HepG2 (cell line): ENCODE results near the gene PHOSPHO2.

Experiments
- CBX1 ChIP-seq: IDR thresholded peaks from one replicate; pipeline ENCODE4 v1.6.1; 2016; ENCODE audit warnings: antibody characterized with exemption, low read depth
- CBX5 ChIP-seq: sonication (generic); formaldehyde crosslinking; IDR thresholded peaks from 2 replicates; pipeline ENCODE4 v1.4.0; 2020; ENCODE audit warnings: missing genetic modification reagents, borderline replicate concordance
- CHD4 ChIP-seq: fragments of 200-600 bp; sonication (generic); IDR thresholded peaks from 2 replicates; pipeline ENCODE4 v1.7.0; 2017; ENCODE audit warnings: mild to moderate bottlenecking, low read length, borderline replicate concordance
- CTCF ChIP-seq: sonication (generic); formaldehyde crosslinking; IDR thresholded peaks from 2 replicates; pipeline ENCODE4 v1.5.0; 2020; ENCODE audit warnings: mild to moderate bottlenecking, missing genetic modification reagents, moderate library complexity
- GATAD1 ChIP-seq: IDR thresholded peaks from 2 replicates; pipeline ENCODE4 v1.6.1; 2016; ENCODE audit warnings: missing genetic modification reagents, missing compliant biosample characterization
- HNF1A ChIP-seq, 2 experiments: sonication (generic) in 1 of 2; formaldehyde crosslinking in 1 of 2; IDR thresholded peaks; 2 replicates each; pipeline versions ENCODE4 v1.4.0 to v1.6.1; 2016 to 2020; ENCODE audit warnings: borderline replicate concordance in 1 of 2, low read depth in 1 of 2, mild to moderate bottlenecking in 1 of 2, missing genetic modification reagents in 1 of 2
- NR2F6 ChIP-seq, 2 experiments: IDR thresholded peaks; 2 replicates each; pipeline ENCODE4 v1.6.1; 2016; ENCODE audit warnings: antibody characterized with exemption in 1 of 2, mild to moderate bottlenecking in 1 of 2
- ONECUT2 ChIP-seq: sonication (generic); formaldehyde crosslinking; IDR thresholded peaks from 2 replicates; pipeline ENCODE4 v1.4.0; 2020; ENCODE audit warnings: missing genetic modification reagents
- RELA ChIP-seq: sonication (generic); formaldehyde crosslinking; IDR thresholded peaks from 2 replicates; pipeline ENCODE4 v1.4.0; 2020; ENCODE audit warnings: missing genetic modification reagents
- ZNF232 ChIP-seq: sonication (generic); formaldehyde crosslinking; IDR thresholded peaks from 2 replicates; pipeline ENCODE4 v1.4.0; 2020; ENCODE audit warnings: missing genetic modification reagents, borderline replicate concordance

GRCh38 chr2:169676850-169677249 lies 17.4 kb upstream of the PHOSPHO2 start:
- no peak for TF ChIP-seq CTCF
- no peak for TF ChIP-seq ZNF232 (CRISPR knock-in tag)
- no peak for TF ChIP-seq CBX1
- no peak for TF ChIP-seq CBX5 (CRISPR knock-in tag)
- no peak for TF ChIP-seq NR2F6 (IDR thresholded peaks at IDR 0.05)
- TF ChIP-seq NR2F6 (CRISPR knock-in tag; IDR thresholded peaks at IDR 0.05): no peak
- no peak for TF ChIP-seq ONECUT2 (CRISPR knock-in tag)
- TF ChIP-seq GATAD1: no peak
- no peak for TF ChIP-seq CHD4
- no peak for TF ChIP-seq RELA (CRISPR knock-in tag)
- no peak for TF ChIP-seq HNF1A (IDR thresholded peaks at IDR 0.05; ENCODE audit: low read depth)
- no peak for TF ChIP-seq HNF1A (CRISPR knock-in tag; IDR thresholded peaks at IDR 0.05; ENCODE audit: borderline replicate concordance)
